Urinary bladder (tissue), 4 donors: Measurements from ENCODE around the gene UPP1. TPM values are rescaled to one million over a fixed set of nuclear protein-coding genes. Genes with fewer than 3 reads are reported as not detected.

ENCODE experiments used
- DNase-seq: peaks from one replicate; pipeline ENCODE4 v3.0.0-alpha.2; 2015; ENCODE audit errors: extremely low spot score
- H3K27ac ChIP-seq: one replicate; pipeline ENCODE4 v1.5.1; 2013; ENCODE audit warnings: low read depth, mild to moderate bottlenecking, moderate library complexity
- H3K36me3 ChIP-seq: one replicate; pipeline ENCODE4 v1.6.1; 2013; ENCODE audit warnings: mild to moderate bottlenecking, moderate library complexity; ENCODE audit not compliant: insufficient read depth
- H3K4me1 ChIP-seq: one replicate; pipeline ENCODE4 v1.6.1; 2013; ENCODE audit warnings: mild to moderate bottlenecking, moderate library complexity; ENCODE audit not compliant: insufficient read depth
- H3K4me3 ChIP-seq: one replicate; pipeline ENCODE4 v1.5.1; 2013; ENCODE audit warnings: low read depth, low read length
- WGBS: extraction: QIAGEN DNeasy Blood & Tissue Kit; methylation state at CpG from one replicate; pipeline ENCODE4 v1.1.7; 2013; 5-methylcytosine and 5-hydroxymethylcytosine counted together
- polyA plus RNA-seq: library from polyadenylated mRNA; stranded (reverse); fragments of 200-250 nt; gene quantifications from one replicate; pipeline ENCODE4 v1.2.3, GENCODE V29; 2013
- total RNA-seq: library from RNA; depleted of rRNA; stranded (reverse); fragments of >200 nt; gene quantifications from one replicate; pipeline ENCODE4 v1.2.3, GENCODE V29; 2014
- donor health status: healthy with polysubstance abuse.
- donor health status: healthy.

UPP1 gene
- total RNA-seq (2.4 TPM), polyA plus RNA-seq (29.5 TPM)

- Histone ChIP-seq H3K36me3 (no peaks in the 10 kb centered on the region), H3K4me1 (peaks cover 2% of the 10 kb centered on the region), H3K27ac (peak within 1 kb of the TSS; percentile 84), H3K4me3 (peak within 1 kb of the TSS; percentile 63)
- DNase-seq = no peak
- WGBS = 4% methylated on average over 96 of the region's 96 CpGs
Observed at GRCh38 chr7:48089046-48090003, at the start of gene UPP1. UPP1 (plus strand) TSS chr7:48089265; CDS start chr7:48094784, 5,519 bp downstream.

DNA sequence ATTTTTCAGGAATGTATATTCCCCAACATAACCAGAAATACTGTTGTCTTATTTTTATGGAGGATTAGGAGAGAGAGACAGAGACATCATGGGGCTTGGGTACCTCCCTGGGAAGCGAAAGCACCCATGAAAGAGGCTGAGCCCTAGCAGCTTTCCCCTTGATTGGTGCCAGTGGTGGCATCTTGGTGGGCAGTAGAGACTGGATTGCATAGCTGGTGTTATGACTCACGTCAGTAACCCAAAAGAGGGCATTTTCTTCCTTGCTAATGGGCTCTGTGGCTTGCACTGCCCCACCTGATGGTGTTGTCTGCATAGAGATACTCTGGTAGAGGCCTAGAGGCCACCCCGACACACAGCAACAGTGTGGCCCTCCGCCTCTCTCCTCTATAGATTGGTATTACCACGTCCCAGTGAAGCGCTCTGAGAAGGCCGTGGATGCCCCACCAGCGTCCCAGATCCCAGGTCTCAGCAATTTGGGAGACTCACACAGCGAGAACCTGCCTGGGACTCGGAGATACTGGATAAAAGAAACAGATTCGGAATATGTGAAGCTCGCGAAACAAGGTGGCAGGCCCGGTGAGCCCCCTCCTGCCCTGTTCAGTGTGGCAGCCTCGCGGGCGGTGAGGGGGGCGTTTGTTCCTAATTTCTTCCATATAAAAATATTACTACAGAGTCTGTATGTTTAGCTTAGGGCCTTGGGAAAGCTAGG is 48.0 kb upstream of the UPP1 start:
- H3K4me1 ChIP-seq = no peaks in the 10 kb centered on the region
- DNase-seq = no peak
- WGBS = 92% methylated on average over 18 of the region's 18 CpGs
- H3K27ac ChIP-seq = no peak overlapping the region
- no peak overlapping the region for H3K4me3 ChIP-seq
- H3K36me3 ChIP-seq = no peaks in the 10 kb centered on the region

GRCh38 chr7:48041653-48041970 is 47.5 kb upstream of the UPP1 start:
- WGBS = 71% methylated on average over 3 of the region's 3 CpGs
- no peak for DNase-seq
- Histone ChIP-seq H3K4me1 (no peaks in the 10 kb centered on the region), H3K4me3 (no peak overlapping the region), H3K27ac (no peak overlapping the region), H3K36me3 (no peaks in the 10 kb centered on the region)

DNA sequence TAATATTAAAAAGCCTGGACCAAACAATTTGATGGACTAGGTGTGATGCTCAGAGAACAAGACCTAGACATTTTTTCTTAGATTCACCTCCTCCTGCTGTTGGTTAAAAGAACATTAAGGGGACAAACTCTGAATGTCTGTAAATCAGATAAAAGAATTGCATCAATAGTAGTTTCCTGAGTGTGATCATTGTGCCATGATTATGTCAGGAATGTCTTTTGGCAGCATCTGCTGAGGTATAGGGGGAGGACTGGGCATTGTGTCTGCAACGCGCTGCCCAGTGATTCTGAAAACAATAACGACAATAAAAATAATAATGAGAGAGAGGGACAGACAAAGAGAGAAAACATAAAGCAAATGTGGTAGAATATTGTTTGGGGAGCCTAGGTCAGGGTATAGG is 46.8 kb upstream of the UPP1 start:
- Histone ChIP-seq H3K27ac (no peak overlapping the region), H3K4me3 (no peak overlapping the region), H3K4me1 (no peaks in the 10 kb centered on the region), H3K36me3 (no peaks in the 10 kb centered on the region)
- WGBS = 69% methylated on average over 3 of the region's 3 CpGs
- DNase-seq = no peak

DNA sequence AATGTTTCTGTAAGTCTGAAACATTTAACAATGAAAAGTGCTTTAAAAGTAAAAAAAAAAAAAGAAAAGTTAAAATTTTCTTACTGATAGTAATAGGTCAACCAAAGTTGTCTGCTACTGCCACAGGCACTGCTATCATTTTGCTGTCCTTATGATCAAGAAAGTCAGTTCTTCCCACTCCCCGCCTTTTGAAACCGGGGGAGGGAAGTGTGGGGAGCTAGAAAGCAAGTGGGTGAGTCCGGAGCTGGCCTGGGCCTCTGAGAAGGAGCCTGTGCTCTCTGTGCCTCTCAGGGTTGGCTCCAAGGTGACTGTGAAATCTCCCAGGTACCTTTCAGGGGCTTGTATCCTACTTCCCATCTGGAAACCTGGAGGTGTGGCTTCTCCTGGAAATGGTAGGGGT is 46.4 kb upstream of the UPP1 start:
- H3K27ac ChIP-seq = no peak overlapping the region
- H3K4me1 ChIP-seq = no peaks in the 10 kb centered on the region
- WGBS = 67% methylated on average over 3 of the region's 3 CpGs
- no peaks in the 10 kb centered on the region for H3K36me3 ChIP-seq
- H3K4me3 ChIP-seq = no peak overlapping the region
- no peak for DNase-seq

- no peak for DNase-seq
- 77% methylated on average over 9 of the region's 9 CpGs for WGBS
- Histone ChIP-seq H3K4me3 (no peak overlapping the region), H3K4me1 (no peaks in the 10 kb centered on the region), H3K27ac (no peak overlapping the region), H3K36me3 (no peaks in the 10 kb centered on the region)
Observed at GRCh38 chr7:48045195-48045765, 43.8 kb upstream of the UPP1 start.

GRCh38 chr7:48046458-48046857 is 42.6 kb upstream of the UPP1 start:
- Histone ChIP-seq H3K36me3 (no peaks in the 10 kb centered on the region), H3K4me3 (no peak overlapping the region), H3K27ac (no peak overlapping the region), H3K4me1 (no peaks in the 10 kb centered on the region)
- no peak for DNase-seq
- 58% methylated on average over 14 of the region's 14 CpGs for WGBS

DNA sequence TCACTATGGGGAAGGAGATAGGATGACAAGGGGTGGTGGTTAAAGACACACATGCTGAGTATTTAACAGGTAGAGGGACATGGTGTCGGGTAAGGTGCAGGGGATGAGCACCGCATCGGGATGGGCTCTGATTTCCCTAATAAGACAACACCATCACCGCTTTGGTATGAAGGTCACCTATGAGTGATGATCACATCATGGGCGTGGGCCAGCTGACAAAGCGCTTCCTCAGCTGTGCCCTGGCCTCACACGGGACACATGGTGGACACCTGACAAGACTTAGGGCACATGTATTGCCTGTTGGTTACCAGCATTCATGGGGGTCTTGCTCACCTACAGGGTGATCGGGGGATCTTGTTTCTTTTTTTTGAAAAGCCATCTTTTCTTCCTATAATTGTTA is 41.0 kb upstream of the UPP1 start:
- H3K4me1 ChIP-seq = no peaks in the 10 kb centered on the region
- no peaks in the 10 kb centered on the region for H3K36me3 ChIP-seq
- H3K27ac ChIP-seq = no peak overlapping the region
- no peak for DNase-seq
- H3K4me3 ChIP-seq = no peak overlapping the region
- WGBS = 95% methylated on average over 8 of the region's 8 CpGs

GRCh38 chr7:48049850-48050249 is 39.2 kb upstream of the UPP1 start:
- Histone ChIP-seq H3K36me3 (no peaks in the 10 kb centered on the region), H3K27ac (no peak overlapping the region), H3K4me3 (no peak overlapping the region), H3K4me1 (no peaks in the 10 kb centered on the region)
- no peak for DNase-seq
- 85% methylated on average over 8 of the region's 8 CpGs for WGBS

GRCh38 chr7:48052748-48053147 is 36.3 kb upstream of the UPP1 start:
- no peaks in the 10 kb centered on the region for H3K36me3 ChIP-seq
- 70% methylated on average over 8 of the region's 8 CpGs for WGBS
- DNase-seq = no peak
- H3K4me3 ChIP-seq = no peak overlapping the region
- no peak overlapping the region for H3K27ac ChIP-seq
- H3K4me1 ChIP-seq = no peaks in the 10 kb centered on the region

GRCh38 chr7:48053736-48054135 is 35.3 kb upstream of the UPP1 start:
- Histone ChIP-seq H3K4me3 (no peak overlapping the region), H3K36me3 (no peaks in the 10 kb centered on the region), H3K4me1 (no peaks in the 10 kb centered on the region), H3K27ac (no peak overlapping the region)
- no peak for DNase-seq
- 90% methylated on average over 2 of the region's 2 CpGs for WGBS

DNA sequence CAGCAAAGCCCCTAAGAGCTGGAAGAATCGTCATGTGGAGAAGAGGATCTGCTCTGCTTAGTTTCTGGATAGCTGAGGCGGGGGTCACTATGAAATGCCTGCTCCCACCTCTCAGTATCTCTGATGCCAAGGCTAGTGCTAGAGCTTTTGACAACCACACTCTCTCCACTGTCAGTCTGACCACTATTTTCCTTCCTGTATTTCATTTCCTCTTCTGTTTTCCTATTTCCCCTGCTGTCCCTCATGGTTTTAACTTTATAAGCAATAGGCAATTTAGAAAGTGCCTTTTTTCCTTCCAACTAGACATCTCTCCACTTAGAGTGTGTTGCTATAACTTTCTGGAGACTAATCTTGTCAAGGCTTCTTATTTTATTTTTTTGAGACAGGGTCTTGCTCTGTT is 30.1 kb upstream of the UPP1 start:
- Histone ChIP-seq H3K27ac (no peak overlapping the region), H3K4me1 (no peaks in the 10 kb centered on the region), H3K4me3 (no peak overlapping the region), H3K36me3 (no peaks in the 10 kb centered on the region)
- DNase-seq = no peak
- WGBS = 85% methylated on average over 2 of the region's 2 CpGs

- Histone ChIP-seq H3K27ac (no peak overlapping the region), H3K36me3 (no peaks in the 10 kb centered on the region), H3K4me1 (no peaks in the 10 kb centered on the region), H3K4me3 (no peak overlapping the region)
- no peak for DNase-seq
- 77% methylated on average over 5 of the region's 5 CpGs for WGBS
Observed at GRCh38 chr7:48059706-48060105, 29.4 kb upstream of the UPP1 start.

DNA sequence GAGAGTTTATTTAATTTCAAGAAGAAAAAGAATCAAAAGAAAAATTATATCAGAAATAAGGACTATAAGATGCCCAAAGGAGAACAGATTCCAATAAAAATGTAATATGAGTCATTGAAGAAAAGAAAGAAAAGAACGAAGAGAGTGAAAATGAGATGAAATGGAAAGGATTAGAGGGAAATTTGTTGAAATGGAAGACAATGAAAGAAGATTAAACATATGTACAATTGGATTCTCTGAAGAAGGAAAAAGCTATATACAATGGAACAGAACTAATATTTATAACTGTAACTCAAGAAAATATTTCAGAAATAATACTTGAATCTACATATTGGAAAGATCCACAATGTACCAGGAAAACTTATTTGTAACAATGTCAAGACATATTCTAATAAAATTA is 25.1 kb upstream of the UPP1 start:
- Histone ChIP-seq H3K27ac (no peak overlapping the region), H3K36me3 (no peaks in the 10 kb centered on the region), H3K4me1 (no peaks in the 10 kb centered on the region), H3K4me3 (no peak overlapping the region)
- whole genome bisulfite sequencing = 84% methylated on average over 1 of the region's 1 CpG
- no peak for DNase-seq
